ENCODE results near the gene RNF19B. TPM values are rescaled to one million over a fixed set of nuclear protein-coding genes. Genes with fewer than 3 reads are reported as not detected.

The RNF19B gene
- total and polyA plus RNA-seq, 10 of the 15 experiments (the other 5 are each of a cell fraction or from before 2014, with no cell fraction given): 2.8 to 32.6 (median 16.6) TPM

- no peak for TF ChIP-seq CHD1 (IDR thresholded peaks at IDR 0.05; ENCODE audit: low read depth, low read length)
- TF ChIP-seq CTCF (IDR thresholded peaks at IDR 0.05 in 2 of 3, conservative IDR thresholded peaks at IDR 0.05 in 1 of 3; ENCODE audit: control insufficient read depth in 2 of 3, extremely low read depth in 1 of 3, insufficient read depth in 1 of 3, low read depth in 3 of 3, low read length in 3 of 3): no peak
- no peak for TF ChIP-seq FOS (IDR thresholded peaks at IDR 0.05; ENCODE audit: borderline replicate concordance, extremely low read depth, insufficient read length)
- no peak for TF ChIP-seq NFYB (IDR thresholded peaks at IDR 0.05; ENCODE audit: insufficient read depth, low read depth, low read length)
- TF ChIP-seq NBN (IDR thresholded peaks at IDR 0.05): 0 out of 2 replicates have a peak, but pooled peaks have one; percentile 44
These were observed at the start of gene RNF19B (continued) for GRCh38 chr1:32964461-32965250.

- BruUV-seq (replicated peaks): no TSS peak
- SMC1A ChIA-PET (ENCODE audit: uncharacterized antibody, unreplicated experiment): interaction anchor here (1.7 kb wide), 1 partner anchor 11 kb away, joined by 4 read pairs; no protein-coding TSS in a partner anchor
- CTCF ChIA-PET: no interaction called here
- TF ChIP-seq EED (IDR thresholded peaks at IDR 0.05; ENCODE audit: low read depth) (no peak), NFYA (IDR thresholded peaks at IDR 0.05; ENCODE audit: borderline replicate concordance, low read depth, low read length) (no peak), ZBTB11 (CRISPR knock-in tag; IDR thresholded peaks at IDR 0.05) (no peak), USF2 (IDR thresholded peaks at IDR 0.05; ENCODE audit: borderline replicate concordance, low read depth, low read length) (no peak), ZNF384 (IDR thresholded peaks at IDR 0.05; ENCODE audit: borderline replicate concordance, low read depth, low read length) (no peak), SREBF2 (IDR thresholded peaks at IDR 0.05; ENCODE audit: low read length) (no peak), E4F1 (IDR thresholded peaks at IDR 0.05; ENCODE audit: borderline replicate concordance, partially characterized antibody) (no peak), POLR2A (IDR thresholded peaks at IDR 0.05; ENCODE audit: low read depth, low read length) (no peak), JUNB (IDR thresholded peaks at IDR 0.05) (no peak)
These were observed 49.2 kb upstream of the RNF19B start for GRCh38 chr1:33013791-33014190.

More at GRCh38 chr1:33013791-33014190, 49.2 kb upstream of the RNF19B start:
- POLR2A ChIA-PET: no interaction called here
- H3K79me2 ChIP-seq (ENCODE audit: control insufficient read depth, insufficient read depth, low read length): no peaks in the 10 kb centered on the region
- no peaks in the 10 kb centered on the region for H3K27me3 ChIP-seq (replicated peaks in 1 of 2; ENCODE audit: control insufficient read depth in 2 of 2, insufficient read depth in 2 of 2, low read length in 1 of 2)
- in situ Hi-C loops (cut with MboI): no loop called here
- FAIRE-seq (no peak), ATAC-seq (no peak), DNase-seq (ENCODE audit: low read depth, low spot score) (no peak)
- intact Hi-C loops (cut with micrococcal nuclease; ENCODE audit: unreplicated experiment): no loop called here
- H3K36me3 ChIP-seq (ENCODE audit: control insufficient read depth in 2 of 2, insufficient read depth in 2 of 2, low read length in 1 of 2): peaks cover 21 to 39% of the 10 kb centered on the region in 2 experiments
- no peak overlapping the region for H2AFZ ChIP-seq (ENCODE audit: control insufficient read depth, low read depth, low read length)
- no peaks in the 10 kb centered on the region for H3K9me3 ChIP-seq (replicated peaks; ENCODE audit: control insufficient read depth, insufficient read depth, low read length)
- H3K4me3 ChIP-seq: no peak overlapping the region
- no peak overlapping the region for H3K4me2 ChIP-seq (ENCODE audit: control insufficient read depth, insufficient read depth)
- H3K4me1 ChIP-seq (ENCODE audit: control insufficient read depth, insufficient read depth, low read length): no peaks in the 10 kb centered on the region
- WGBS (ENCODE audit: insufficient coverage, insufficient replicate concordance, low lambda C conversion rate, missing lambda C conversion rate): 77% methylated on average over 1 of the region's 1 CpG
- H3K27ac ChIP-seq (ENCODE audit: control insufficient read depth, insufficient read depth): no peak overlapping the region
- no peak overlapping the region for H3K9ac ChIP-seq (ENCODE audit: control insufficient read depth, insufficient read depth, low read length)
- no peaks in the 10 kb centered on the region for H4K20me1 ChIP-seq (ENCODE audit: control insufficient read depth, insufficient read depth)
- RAD21 ChIA-PET (ENCODE audit: unreplicated experiment): no interaction called here
